Measurements from ENCODE around the gene HNRNPH1.
"Not testable (repeated sequence)": the region's sequence is repeated elsewhere in the genome, so short reads cannot be mapped to it uniquely, and the experiment has no call there.

Gene HNRNPH1, protein sequence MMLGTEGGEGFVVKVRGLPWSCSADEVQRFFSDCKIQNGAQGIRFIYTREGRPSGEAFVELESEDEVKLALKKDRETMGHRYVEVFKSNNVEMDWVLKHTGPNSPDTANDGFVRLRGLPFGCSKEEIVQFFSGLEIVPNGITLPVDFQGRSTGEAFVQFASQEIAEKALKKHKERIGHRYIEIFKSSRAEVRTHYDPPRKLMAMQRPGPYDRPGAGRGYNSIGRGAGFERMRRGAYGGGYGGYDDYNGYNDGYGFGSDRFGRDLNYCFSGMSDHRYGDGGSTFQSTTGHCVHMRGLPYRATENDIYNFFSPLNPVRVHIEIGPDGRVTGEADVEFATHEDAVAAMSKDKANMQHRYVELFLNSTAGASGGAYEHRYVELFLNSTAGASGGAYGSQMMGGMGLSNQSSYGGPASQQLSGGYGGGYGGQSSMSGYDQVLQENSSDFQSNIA

DNA sequence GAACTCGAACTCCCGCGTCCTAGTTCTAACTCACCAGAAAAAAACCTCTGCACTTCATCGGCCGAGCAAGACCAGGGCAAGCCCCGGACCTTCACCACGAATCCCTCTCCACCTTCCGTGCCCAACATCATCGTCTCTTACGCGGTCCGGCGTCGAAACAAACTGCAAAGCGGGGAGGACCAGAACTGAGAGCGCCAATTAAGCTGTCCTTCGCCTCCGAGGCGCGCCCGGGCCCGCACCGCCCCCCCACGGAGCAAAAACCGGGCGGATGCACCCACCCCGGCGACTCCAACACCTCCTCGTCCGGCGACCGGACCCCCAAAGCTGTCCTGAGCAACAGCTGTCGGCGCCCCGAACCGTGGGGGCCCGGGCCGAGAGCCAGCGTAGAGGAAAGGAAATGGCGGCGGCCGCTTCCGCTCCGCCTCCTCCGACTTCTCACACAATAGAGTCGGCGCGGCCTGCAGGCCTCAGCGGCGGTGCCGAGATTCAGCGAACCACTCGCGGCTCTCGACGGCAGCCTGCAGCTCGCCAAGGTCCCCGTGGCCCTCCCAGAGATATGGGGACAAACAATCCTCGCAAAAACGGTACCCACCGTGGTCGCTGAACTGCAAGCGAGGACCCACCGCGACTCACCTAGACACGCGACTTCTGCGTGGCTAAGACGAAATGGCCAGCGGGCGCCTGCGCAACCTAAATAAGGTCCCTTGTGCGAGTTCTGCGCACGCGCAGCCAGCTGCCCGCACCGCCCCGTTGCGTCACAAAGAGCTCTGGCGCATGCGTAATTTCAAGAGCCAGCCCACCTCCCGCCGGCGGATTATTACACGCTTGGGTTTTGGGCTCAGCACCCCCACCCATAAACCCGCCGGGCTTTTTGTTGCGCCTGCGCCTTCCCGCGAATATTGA lies at the start of gene HNRNPH1:
TSS of gene HNRNPH1 (minus strand) at position 669 of the 903 bp plus-strand sequence. CDS start at position 131, 538 bp downstream.
- peak; percentile 99 to 100 for DNase-seq
- peak; percentile 100 for TF ChIP-seq POLR2A (IDR thresholded peaks at IDR 0.05; ENCODE audit: low read length)
- TF ChIP-seq GATA1 (IDR thresholded peaks at IDR 0.05; ENCODE audit: low read depth, low read length) = no peak

DNA sequence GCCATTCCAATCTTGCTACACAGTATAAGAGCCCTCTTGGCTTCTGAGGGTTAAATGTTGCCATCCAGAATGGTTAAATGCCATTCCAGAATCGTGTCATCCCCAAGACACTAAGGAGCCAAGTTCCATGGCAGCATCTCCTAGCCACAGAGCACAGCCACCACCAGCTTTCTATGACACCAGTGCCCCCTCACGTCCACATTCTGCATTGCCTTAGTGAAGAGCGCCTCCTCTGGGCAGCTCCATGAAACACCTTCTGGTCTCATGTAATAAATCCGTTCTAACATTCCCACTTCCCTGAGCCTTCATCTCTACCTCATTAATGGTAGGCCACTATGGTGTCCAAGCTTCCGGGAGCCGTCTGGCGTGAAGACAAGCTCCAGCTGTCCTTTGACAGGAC lies 44.9 kb upstream of the HNRNPH1 start:
- TF ChIP-seq POLR2A (IDR thresholded peaks at IDR 0.05; ENCODE audit: low read length) (no peak), GATA1 (IDR thresholded peaks at IDR 0.05; ENCODE audit: low read depth, low read length) (no peak)
- peak; percentile 81 to 83 for DNase-seq

GRCh38 chr5:179661647-179662046 lies 38.2 kb upstream of the HNRNPH1 start:
- not testable (repeated sequence) for DNase-seq

- DNase-seq = peak; percentile 22 to 40
These were observed 34.8 kb upstream of the HNRNPH1 start for GRCh38 chr5:179658179-179658856.

DNA sequence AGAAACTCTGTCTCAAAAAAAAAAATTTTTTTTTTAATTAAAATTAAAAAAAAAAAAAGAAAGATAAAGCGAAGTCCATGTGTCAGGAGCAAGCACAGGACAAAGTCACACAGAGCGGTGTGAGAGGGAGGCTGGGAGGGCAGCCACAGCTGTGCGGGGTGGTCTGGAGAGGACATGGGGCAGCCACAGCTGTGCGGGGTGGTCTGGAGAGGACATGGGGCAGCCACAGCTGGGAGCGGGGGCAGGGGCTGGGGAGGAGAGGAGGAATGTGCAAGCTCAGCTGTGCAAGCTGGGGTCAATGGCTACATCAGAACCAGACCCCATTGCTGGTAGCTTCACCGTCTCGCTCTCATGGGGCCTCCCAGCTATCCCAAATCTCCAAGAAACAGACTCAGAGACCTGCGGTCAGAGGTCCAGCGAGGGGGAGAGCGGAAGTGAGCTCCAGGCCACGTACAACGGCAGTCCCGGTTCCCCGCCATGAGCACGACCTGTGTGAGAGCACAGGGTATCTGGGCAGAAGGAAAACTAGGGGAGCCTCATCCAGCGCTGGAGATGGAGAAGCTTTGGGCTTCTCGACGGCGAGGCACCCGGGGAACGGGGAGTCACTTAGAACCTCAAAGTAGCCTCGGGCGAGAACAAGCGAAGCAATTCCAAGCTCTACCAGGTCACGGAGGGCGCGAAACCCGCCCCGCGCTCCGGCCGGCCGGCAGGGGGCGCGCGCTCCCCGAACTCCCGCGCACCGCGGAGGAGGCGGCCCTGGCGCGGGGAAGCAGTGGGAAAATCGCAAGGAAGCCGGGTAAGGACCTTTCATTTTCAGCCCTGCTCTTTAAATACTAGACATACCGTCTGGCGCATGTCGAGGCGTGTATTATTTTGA lies 34.1 kb upstream of the HNRNPH1 start:
- not testable (repeated sequence) for DNase-seq

GRCh38 chr5:179653135-179653534 lies 29.7 kb upstream of the HNRNPH1 start:
- not testable (repeated sequence) for DNase-seq

GRCh38 chr5:179650245-179650644 lies 26.8 kb upstream of the HNRNPH1 start:
- not testable (repeated sequence) for DNase-seq

GRCh38 chr5:179649166-179649703 lies 25.8 kb upstream of the HNRNPH1 start:
- DNase-seq = not testable (repeated sequence)

DNA sequence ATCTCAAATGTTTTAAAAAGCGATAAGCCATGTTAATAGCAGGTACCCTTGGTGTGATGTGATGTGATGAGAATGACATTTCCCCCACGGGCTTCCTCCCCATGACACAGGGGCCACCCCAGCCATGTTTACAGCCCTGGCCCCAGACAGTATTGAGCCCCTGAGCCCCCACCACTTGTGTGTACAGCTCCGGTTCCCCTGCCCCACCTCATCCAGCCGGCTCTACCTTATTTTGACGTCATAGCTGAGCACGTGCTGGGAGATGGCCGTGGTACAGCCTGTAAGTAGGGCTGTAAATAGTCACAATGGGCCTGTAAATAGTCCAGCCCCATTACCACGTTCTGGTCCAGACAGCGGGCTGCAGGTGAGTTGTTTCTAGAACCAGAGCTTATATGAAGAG lies 24.9 kb upstream of the HNRNPH1 start:
- no peak for DNase-seq
- TF ChIP-seq GATA1 (IDR thresholded peaks at IDR 0.05; ENCODE audit: low read depth, low read length) (no peak), POLR2A (IDR thresholded peaks at IDR 0.05; ENCODE audit: low read length) (no peak)

DNA sequence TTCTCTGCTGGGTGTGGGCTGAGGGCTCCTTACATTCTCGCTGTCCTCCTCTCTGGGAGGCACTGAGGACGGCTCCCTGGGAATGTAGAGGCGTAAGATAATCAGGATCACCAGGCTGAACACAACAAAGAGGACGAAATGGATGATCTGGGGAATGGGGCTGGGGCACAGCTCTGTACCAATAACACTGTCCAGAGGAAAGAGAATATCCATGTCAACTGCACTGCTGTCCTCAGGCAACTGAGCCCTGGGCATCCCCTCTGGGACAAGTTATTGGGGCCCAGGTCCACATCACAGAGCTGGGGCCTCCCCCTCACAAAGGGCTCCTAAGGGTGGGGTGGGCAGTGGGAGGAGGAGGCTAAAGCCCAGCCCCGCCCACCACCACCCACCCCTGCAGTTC lies 21.3 kb upstream of the HNRNPH1 start:
- DNase-seq = not testable (repeated sequence)

GRCh38 chr5:179643141-179643920 lies 19.9 kb upstream of the HNRNPH1 start:
- not testable (repeated sequence) for DNase-seq

DNA sequence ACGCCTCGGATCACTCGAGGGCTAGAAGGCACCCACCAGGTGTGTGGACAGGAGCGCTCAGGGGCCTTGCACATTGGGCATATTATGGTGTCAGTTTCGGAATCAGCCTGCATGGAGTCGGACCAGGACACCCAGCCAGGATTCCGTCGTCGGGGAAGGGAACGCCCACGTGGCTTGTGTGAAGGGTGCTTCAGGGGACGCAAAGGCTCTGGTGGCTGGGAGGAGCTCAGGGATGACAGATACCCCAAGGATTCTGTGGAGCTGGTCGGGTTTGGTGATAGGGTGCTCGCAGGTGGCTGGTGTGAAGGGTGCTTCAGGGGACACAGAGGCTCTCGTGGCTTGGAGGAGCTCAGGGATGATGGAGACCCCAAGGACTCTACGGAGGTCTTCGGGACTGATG lies 19.2 kb upstream of the HNRNPH1 start:
- DNase-seq = not testable (repeated sequence)

DNA sequence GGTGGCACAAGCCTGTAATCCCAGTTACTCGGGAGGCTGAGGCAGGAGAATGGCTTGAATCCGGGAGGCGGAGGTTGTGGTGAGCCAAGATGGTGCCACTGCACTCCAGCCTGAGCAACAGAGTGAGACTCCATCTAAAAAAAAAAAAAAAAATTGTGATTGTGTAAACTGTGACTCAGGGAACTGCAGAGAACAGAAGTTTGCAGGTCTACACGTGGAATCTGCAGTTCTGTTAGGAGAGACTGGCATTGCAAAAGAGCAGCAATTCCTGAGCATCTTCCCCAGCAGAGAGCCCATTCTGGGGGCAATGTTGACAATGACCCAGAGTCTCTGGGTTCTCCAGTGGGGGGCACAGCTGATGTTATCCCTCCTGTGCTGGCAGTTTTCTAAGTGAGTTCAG lies 18.3 kb upstream of the HNRNPH1 start:
- not testable (repeated sequence) for DNase-seq

DNA sequence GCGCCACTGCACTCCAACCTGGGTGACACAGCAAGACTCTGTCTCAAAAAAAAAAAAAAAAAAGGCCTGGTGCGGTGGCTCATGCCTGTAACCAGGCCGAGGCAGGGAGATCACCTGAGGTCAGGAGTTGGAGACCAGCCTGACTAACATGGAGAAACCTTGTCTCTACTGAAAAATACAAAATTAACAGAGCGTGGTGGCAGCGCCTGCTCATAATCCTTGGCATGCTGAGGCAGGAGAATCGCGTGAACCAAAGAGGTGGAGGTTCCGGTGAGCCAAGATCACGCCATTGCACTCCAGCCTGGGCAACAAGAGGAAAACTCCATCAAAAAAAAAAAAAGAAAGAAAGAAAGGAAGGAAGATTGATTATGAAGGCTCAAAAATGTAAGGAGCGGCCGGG lies 15.8 kb upstream of the HNRNPH1 start:
- DNase-seq = not testable (repeated sequence)

DNA sequence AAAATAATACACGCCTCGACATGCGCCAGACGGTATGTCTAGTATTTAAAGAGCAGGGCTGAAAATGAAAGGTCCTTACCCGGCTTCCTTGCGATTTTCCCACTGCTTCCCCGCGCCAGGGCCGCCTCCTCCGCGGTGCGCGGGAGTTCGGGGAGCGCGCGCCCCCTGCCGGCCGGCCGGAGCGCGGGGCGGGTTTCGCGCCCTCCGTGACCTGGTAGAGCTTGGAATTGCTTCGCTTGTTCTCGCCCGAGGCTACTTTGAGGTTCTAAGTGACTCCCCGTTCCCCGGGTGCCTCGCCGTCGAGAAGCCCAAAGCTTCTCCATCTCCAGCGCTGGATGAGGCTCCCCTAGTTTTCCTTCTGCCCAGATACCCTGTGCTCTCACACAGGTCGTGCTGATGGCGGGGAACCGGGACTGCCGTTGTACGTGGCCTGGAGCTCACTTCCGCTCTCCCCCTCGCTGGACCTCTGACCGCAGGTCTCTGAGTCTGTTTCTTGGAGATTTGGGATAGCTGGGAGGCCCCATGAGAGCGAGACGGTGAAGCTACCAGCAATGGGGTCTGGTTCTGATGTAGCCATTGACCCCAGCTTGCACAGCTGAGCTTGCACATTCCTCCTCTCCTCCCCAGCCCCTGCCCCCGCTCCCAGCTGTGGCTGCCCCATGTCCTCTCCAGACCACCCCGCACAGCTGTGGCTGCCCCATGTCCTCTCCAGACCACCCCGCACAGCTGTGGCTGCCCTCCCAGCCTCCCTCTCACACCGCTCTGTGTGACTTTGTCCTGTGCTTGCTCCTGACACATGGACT lies 11.1 kb upstream of the HNRNPH1 start:
- DNase-seq = not testable (repeated sequence)

- not testable (repeated sequence) for DNase-seq
These were observed 10.3 kb upstream of the HNRNPH1 start for GRCh38 chr5:179633501-179634369.

Data from erythroblast (primary cell).